Endothelial cell of umbilical vein (primary cell): Measurements from ENCODE around the gene BCL3.

Experiments used
- CTCF ChIP-seq, 2 donors: IDR thresholded peaks; 1 replicate in 1 of 2; 2 replicates in 1 of 2; pipeline ENCODE4 v1.5.1; 2011; ENCODE audit warnings: low read length in 2 of 2, mild to moderate bottlenecking in 2 of 2, moderate library complexity in 2 of 2, control low read depth in 1 of 2, inconsistent platforms in 1 of 2, low read depth in 1 of 2; ENCODE audit not compliant: insufficient read depth in 1 of 2; ENCODE audit errors: extremely low read depth in 1 of 2
- GATA2 ChIP-seq: IDR thresholded peaks from 2 replicates; pipeline ENCODE4 v1.7.0; 2011; ENCODE audit warnings: low read depth, mild to moderate bottlenecking, moderate library complexity, mixed read lengths, low read length; ENCODE audit not compliant: insufficient read length, insufficient read depth
- MYC ChIP-seq: IDR thresholded peaks from one replicate; pipeline ENCODE4 v1.6.1; 2011; ENCODE audit warnings: mild to moderate bottlenecking, low read depth, low read length
- POLR2A ChIP-seq: IDR thresholded peaks from 2 replicates; pipeline ENCODE4 v1.6.1; 2012; ENCODE audit warnings: low read depth, mild to moderate bottlenecking, control low read depth, low read length

DNA sequence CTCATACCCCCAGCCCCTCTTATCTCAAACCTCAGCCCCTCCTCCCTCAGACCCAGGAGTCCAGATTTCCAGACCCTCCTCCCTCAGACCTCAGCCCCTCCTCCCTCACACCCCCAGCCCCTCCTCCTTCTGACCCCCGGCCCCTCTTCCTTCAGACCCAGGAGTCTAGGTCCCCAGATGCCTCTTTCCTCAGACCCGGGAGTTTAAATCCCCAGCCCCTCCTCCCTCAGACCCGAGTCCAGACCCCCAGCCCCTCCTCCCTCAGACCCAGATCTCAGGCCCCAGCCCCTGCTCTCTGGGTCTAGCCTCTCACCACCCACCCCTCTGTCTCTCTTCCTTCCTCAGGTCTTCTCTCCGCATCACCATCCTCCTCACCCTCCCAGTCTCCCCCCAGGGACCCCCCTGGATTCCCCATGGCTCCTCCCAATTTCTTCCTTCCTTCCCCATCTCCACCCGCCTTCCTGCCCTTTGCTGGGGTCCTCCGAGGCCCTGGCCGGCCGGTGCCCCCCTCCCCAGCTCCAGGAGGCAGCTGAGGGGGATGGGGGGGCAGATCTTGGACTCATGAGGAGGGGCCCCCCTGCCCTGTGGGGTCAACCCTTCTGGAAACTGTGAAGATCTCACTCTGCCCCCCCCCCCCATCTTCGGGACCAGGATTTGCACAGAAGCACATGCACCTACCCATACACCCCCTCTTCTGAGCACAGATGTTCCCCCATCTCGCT is 10.7 kb downstream of the BCL3 start:
- TF ChIP-seq POLR2A = no peak
- TF ChIP-seq CTCF (IDR thresholded peaks at IDR 0.05; ENCODE audit: extremely low read depth in 1 of 2, insufficient read depth in 1 of 2, low read depth in 1 of 2, low read length in 2 of 2) = no peak
- no peak for TF ChIP-seq MYC
- no peak for TF ChIP-seq GATA2
